ENCODE results near the gene DCAF16. TPM values are rescaled to one million over a fixed set of nuclear protein-coding genes. Genes with fewer than 3 reads are reported as not detected.

The DCAF16 gene
- total RNA-seq, 1 experiment from 2014 or later = 24.3 TPM

- peak; percentile 17 for DNase-seq (ENCODE audit: low read depth)
Measured at GRCh38 chr4:17781300-17782287, 29.0 kb downstream of the DCAF16 start, which contains the start of gene FAM184B. FAM184B (minus strand) TSS chr4:17781621; CDS start chr4:17781299, 322 bp downstream.

- peak; percentile 32 for DNase-seq (ENCODE audit: low read depth)
Measured at GRCh38 chr4:17780501-17781299, 29.9 kb downstream of the DCAF16 start.

GRCh38 chr4:17778431-17778830, 32.1 kb downstream of the DCAF16 start:
- no peak for DNase-seq (ENCODE audit: low read depth)

GRCh38 chr4:17773135-17773698, 37.3 kb downstream of the DCAF16 start:
- no peak for DNase-seq (ENCODE audit: low read depth)

- no peak for DNase-seq (ENCODE audit: low read depth)
Measured at GRCh38 chr4:17771284-17771908, 39.2 kb downstream of the DCAF16 start.

- DNase-seq (ENCODE audit: low read depth) = no peak
Measured at GRCh38 chr4:17770845-17771244, 39.7 kb downstream of the DCAF16 start.

- no peak for DNase-seq (ENCODE audit: low read depth)
Measured at GRCh38 chr4:17769406-17770174, 41.0 kb downstream of the DCAF16 start.

- no peak for DNase-seq (ENCODE audit: low read depth)
Measured at GRCh38 chr4:17766826-17767458, 43.6 kb downstream of the DCAF16 start.

- no peak for DNase-seq (ENCODE audit: low read depth)
Measured at GRCh38 chr4:17765514-17766286, 44.9 kb downstream of the DCAF16 start.

- DNase-seq (ENCODE audit: low read depth) = no peak
Measured at GRCh38 chr4:17763931-17764330, 46.6 kb downstream of the DCAF16 start.

GRCh38 chr4:17763416-17763815, 47.1 kb downstream of the DCAF16 start:
- no peak for DNase-seq (ENCODE audit: low read depth)

GRCh38 chr4:17762726-17763125, 47.8 kb downstream of the DCAF16 start:
- DNase-seq (ENCODE audit: low read depth) = no peak

- DNase-seq (ENCODE audit: low read depth) = no peak
Measured at GRCh38 chr4:17761062-17761461, 49.5 kb downstream of the DCAF16 start.

- no peak for DNase-seq (ENCODE audit: low read depth)
Measured at GRCh38 chr4:17760626-17761025, 49.9 kb downstream of the DCAF16 start.

GRCh38 chr4:17758485-17758884, 52.1 kb downstream of the DCAF16 start:
- DNase-seq (ENCODE audit: low read depth) = no peak

- no peak for DNase-seq (ENCODE audit: low read depth)
Measured at GRCh38 chr4:17757621-17758020, 52.9 kb downstream of the DCAF16 start.

GRCh38 chr4:17753646-17754045, 56.9 kb downstream of the DCAF16 start:
- DNase-seq (ENCODE audit: low read depth) = no peak

Data from Daoy (cell line).